DMS53 treated with DMSO at 0.1 percent for 48 hours (cell line): Measurements from ENCODE around the gene KDM4B.

ENCODE experiments used
- DNase-seq: peaks from one replicate; lab custom pipeline; 2025; ENCODE audit not compliant: unreplicated experiment; lab: John Stamatoyannopoulos, UW

The KDM4B gene

GRCh38 chr19:4984438-4984990 is 15.6 kb downstream of the KDM4B start:
- no peak for DNase-seq

- DNase-seq = no peak
These were observed 16.7 kb downstream of the KDM4B start for GRCh38 chr19:4985551-4985991.

DNA sequence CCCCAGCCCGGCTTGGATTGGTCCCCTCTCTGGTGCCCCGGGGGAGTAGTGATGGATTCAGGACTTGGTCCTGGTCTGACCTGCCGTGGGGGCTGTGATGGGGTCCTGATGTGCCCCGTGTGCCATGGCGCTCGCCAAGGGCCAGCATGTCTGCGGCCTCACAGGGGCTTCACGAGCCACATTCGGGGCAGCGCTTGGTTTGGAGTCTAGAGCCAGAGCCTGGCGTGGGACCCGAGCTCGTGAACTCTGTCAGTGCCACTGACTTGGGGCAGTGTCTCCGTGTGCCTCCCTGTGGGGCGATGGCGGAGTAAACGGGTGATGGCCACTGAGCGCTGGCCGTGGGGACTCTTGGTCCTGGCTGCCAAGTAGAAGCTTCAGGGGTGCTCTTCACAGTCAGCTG is 17.1 kb downstream of the KDM4B start:
- no peak for DNase-seq

DNA sequence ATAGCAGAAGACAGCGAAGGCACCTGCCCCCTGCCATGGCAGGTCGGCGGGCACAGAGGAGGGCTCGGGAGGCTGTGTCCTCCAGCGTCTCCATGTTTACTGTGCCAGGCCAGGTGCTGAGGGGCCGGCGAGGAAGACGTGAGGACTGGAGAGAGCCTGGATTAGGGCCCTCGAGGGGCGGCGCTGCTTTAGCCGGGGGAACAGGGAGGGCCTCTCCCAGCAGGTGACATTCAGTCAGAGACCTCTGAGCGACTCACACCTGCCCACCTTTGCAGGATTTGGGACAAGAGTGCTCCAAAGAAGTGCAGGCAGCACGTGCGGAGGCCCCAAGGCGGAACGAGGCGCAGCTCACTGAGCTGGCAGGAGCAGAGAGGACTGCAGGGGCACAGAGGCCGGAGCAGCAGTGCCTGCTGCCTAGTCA is 17.6 kb downstream of the KDM4B start:
- no peak for DNase-seq

- DNase-seq = no peak
These were observed 18.3 kb downstream of the KDM4B start for GRCh38 chr19:4987256-4987655.

DNA sequence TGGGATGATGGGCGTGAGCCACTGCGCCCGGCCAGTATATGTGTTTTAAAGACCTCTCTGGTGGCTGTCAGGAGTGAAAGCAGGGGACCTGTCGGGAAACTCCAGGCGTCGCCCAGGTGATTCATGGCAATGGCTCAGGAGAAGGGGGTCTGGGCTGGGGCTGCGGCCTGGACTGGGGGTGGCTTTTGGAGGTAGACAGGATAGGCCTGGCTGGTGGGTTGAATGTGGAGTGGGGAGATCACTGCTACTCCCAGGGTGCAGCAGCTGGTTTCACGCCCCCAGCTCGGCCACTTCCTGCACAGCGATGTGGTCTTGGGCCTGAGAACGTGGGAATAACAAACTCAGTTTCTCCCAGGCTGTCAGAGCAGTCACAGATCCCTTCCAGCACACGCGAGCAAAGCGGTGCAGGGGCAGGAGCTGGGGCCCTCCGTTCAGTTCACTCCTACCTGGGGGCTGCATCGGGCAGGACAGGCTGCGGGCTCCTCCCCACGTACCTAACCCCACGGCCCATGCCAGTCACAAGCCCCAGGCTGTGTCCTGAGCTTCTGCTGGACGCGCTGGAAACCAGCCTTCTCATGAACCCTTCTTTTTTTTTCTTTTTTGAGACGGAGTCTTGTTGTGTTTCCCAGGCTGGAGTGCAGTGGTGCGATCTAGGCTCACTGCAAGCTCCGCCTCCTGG is 18.9 kb downstream of the KDM4B start:
- no peak for DNase-seq

- no peak for DNase-seq
These were observed 19.9 kb downstream of the KDM4B start for GRCh38 chr19:4988770-4989251.

DNA sequence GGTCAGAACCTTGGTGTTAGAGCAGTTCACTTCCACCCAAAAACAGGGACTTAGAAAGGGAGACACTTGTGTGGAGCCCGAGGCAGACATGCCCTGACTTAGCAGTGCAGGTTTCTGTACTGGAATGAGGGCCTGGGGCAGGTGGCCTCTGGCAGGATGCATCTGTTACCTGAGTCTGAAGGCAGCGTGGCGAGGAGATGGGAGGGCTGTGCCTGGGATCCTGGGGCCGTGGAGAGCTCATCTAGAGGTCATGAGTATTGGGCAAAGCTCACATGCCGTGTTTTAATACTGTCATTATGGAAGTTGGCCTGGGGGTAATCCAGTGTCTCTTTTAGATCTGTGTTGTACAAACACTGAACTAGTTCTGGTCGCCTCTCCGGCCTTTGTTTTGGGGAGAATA is 21.4 kb downstream of the KDM4B start:
- no peak for DNase-seq

DNA sequence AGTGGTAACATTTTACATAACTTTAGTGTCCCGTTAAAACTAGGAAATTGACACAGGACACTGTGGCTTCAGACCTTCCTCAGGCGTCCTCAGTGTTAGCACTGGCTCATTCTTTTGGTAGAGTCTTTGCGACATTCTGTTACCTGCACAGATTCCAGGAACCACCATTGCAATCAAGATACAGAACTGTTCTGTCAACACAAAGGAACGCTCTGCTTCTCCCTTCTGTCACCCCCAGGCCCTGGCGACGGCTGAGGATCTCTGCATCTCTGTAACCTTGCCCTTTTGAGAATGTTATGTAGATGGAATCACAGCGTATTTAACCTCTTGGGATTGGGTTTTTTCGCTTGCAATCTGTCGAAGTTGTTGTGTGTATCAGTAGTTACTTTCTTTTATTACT is 22.6 kb downstream of the KDM4B start:
- no peak for DNase-seq

- DNase-seq = no peak
These were observed 23.2 kb downstream of the KDM4B start for GRCh38 chr19:4991996-4992698.

DNA sequence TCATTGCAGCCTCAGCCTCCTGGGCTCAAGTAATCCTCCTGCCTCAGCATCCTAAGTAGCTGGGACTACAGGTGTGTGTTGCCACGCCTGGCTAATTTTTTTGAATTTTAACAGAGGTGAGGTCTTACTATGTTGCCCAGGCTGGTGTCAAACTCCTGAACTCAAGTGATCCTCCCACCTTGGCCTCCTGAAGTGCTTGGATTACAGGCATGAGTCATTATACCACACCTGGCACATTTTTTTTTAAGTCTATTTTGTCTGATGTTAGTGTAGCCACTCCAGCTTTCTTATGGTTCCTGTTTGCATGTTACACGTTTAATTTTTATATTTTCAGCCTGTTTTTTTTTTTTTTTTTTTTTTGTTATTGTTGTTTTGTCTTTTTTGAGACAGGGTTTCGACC is 24.8 kb downstream of the KDM4B start:
- DNase-seq = peak; percentile 60

DNA sequence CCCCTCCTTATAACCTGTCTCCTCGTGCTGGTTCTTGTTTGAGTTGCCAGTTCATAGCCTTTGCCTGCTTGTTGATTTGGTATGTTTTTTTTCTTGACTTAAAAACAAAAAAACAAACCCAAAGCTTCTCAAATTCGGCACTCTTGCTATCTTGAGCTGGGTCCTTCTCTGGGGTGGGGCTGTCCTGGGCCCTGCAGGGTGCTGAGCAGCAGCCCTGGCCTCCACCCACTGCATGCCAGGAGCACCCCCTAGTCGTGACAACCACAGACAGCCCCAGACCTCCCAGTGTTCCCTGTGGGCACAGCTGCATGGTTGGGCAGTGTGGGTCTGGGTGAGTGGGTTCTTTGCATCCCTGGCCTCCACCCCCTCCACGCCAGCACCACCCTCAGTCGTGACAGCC is 27.8 kb downstream of the KDM4B start:
- no peak for DNase-seq

DNA sequence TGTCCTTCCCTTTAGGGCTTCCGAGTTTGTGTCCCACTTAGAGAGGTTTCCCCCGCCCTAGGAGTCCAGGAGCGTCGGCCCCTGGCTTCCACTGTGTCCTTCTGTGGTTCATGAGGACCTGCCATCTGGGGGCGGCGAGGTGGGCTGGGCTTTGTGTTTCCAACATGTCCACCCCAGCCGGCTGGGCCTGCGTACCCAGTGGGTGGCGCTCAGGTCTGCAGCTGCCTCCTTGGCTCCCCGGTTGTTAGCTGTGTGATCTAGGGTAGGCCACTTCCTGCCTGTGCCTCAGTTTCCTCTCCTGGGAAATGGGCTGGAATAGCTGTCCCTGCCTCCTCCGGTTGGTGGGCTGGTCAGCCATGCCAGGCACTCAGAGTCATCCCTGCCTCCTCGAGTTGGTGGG is 28.4 kb downstream of the KDM4B start:
- DNase-seq = no peak

DNA sequence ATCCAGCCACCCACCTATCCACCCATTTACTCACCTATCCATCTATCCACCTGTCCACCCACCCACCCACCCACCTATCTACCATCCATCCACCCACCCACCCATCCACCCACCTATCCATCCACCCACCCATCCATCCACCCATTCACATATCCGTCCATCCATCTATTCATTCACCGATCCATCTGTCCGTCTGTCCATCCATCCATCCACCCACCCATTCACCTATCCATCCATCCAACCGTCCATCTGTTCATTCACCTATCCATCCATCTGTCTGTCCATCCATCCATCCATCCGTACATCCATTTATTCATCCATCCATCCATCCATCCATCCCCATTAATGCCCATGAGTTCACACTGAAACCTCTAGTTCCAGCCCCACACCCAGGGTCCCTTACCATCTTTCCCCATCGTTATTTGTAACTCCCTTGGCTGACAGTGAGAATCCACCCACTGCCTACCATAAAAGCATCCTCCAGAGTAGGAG is 31.3 kb downstream of the KDM4B start:
- no peak for DNase-seq

- DNase-seq = no peak
These were observed 32.7 kb downstream of the KDM4B start for GRCh38 chr19:5001615-5002014.

- no peak for DNase-seq
These were observed 33.2 kb downstream of the KDM4B start for GRCh38 chr19:5002143-5002542.

- DNase-seq = no peak
These were observed 34.9 kb downstream of the KDM4B start for GRCh38 chr19:5003781-5004180.

DNA sequence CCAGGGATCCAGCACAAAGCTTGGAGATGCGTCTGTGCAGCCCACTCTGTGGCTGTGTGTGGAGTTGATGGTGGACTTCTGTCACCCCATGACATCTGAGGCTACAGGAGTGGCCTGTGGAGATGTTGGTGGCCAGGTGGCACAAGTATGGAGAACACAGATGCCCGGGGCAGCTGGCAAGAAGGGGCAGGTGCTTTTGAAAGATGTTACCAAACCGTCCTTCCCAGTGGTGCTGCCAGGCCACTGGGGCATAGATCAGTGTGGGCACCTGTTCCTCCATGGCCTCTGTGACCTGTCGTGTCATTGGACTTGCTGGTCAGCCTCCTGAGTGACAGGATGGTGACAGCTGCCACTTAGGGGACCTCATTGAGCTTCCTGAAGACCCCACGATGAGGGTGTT is 36.2 kb downstream of the KDM4B start:
- no peak for DNase-seq

DNA sequence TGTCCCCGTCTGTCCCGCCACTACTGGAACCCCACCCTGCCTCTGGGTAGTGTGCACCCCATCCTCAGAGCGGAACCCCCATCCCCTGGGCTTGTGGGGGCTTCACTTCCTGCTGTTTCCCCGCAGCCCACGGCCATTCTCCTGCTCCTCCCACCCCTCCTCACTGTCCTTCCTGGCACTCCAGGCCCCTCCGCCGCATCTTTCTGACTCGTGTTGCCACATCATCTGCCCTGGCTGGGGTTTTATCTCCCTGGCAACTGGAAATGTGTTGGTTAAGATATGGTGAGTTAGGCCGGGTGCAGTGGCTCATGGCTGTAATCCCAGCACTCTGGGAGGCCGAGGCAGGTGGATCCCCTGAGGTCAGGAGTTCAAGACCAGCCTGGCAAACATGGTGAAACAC is 37.3 kb downstream of the KDM4B start:
- DNase-seq = no peak

DNA sequence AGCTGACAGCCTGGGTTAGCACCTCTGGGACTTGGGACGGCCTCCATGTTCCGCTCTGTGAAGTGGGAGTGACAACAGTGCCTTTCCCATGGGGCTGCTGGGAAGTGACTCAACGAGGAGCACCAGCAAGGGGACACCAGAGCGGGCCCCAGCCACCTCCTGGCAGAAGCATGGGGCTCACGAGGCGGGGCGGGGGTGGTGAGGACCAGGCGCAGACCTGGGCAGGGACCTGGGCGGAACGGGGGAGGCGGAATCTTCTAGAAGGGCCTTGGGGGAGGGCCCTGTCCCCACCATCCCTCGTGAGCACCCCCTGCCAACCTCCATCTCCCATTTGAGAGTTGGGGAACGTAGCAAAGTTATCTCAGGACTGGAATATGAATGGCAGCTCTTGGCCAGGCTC is 37.9 kb downstream of the KDM4B start:
- no peak for DNase-seq

DNA sequence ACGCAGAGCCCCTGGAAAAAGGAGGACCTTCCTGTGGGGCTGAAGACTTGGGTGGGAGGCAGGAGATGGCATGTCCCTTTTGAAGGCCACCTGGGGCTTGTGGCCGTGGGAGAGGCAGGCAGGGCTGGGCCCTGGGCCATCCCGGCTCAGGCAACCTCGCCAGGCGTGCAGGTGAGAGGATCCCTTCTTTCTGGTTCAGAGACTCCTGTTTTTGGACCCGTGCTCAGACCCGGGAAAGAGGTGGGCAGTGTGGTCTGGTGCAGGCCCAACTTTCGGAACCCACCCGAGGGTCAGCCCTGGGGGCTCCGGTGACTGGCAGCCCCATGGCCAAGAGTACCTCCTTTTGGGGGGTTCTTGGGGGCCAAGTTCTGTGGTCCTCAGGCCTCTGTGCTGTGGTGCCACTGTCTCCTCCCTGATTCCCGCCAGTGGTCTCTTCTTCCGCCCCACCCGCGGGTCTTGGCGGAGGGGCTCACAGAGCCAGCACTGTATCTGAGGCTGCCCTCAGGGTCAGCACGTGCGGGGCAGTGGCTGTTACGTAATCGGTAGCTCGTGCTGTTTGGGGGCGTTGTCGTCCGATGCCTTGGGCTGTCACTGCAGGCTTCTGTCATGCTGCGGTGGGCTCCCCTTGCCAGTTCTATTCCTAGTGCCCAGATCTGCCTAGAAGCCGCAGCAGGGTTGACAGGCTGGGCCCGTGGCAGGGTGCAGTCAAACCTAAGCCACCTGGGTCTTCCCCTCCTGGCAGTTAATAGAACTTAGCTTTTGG is 42.7 kb downstream of the KDM4B start:
- DNase-seq = no peak
